ENCODE measurements around the gene COPS3.

- TF ChIP-seq POLR2A (IDR thresholded peaks at IDR 0.05): no peak
- TF ChIP-seq, protein P1, sequence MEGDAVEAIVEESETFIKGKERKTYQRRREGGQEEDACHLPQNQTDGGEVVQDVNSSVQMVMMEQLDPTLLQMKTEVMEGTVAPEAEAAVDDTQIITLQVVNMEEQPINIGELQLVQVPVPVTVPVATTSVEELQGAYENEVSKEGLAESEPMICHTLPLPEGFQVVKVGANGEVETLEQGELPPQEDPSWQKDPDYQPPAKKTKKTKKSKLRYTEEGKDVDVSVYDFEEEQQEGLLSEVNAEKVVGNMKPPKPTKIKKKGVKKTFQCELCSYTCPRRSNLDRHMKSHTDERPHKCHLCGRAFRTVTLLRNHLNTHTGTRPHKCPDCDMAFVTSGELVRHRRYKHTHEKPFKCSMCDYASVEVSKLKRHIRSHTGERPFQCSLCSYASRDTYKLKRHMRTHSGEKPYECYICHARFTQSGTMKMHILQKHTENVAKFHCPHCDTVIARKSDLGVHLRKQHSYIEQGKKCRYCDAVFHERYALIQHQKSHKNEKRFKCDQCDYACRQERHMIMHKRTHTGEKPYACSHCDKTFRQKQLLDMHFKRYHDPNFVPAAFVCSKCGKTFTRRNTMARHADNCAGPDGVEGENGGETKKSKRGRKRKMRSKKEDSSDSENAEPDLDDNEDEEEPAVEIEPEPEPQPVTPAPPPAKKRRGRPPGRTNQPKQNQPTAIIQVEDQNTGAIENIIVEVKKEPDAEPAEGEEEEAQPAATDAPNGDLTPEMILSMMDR (IDR thresholded peaks at IDR 0.05): no peak
Measured at GRCh38 chr17:17264430-17264829, 16.6 kb downstream of the COPS3 start.
